K562 (cell line): Measurements from ENCODE around the gene NHS. TPM values are rescaled to one million over a fixed set of nuclear protein-coding genes. Genes with fewer than 3 reads are reported as not detected.

Experiments used
- ATAC-seq: fragments of 200-7000 bp; cut with Tn5 transposase; 3 replicates; pipeline ENCODE4 v1.9.1; 2020; ENCODE audit warnings: moderate library complexity
- BruUV-seq: library from RNA; stranded (reverse); fragments of 400-500 nt; replicated peaks from 2 replicates; lab custom pipeline; 2021; lab: Mats Ljungman, UMichigan
- CTCF ChIA-PET: fragments of 300-600 bp; formaldehyde crosslinking; extraction: SDS; loops from one replicate; lab custom pipeline; 2021; ENCODE audit warnings: low intra/inter-chr PET ratio; lab: Yijun Ruan, JAX
- POLR2A ChIA-PET: fragments of 300-600, 350-650 bp; sonication (Branson Sonifier 250); formaldehyde crosslinking; extraction: SDS; loops from one replicate; lab custom pipeline; 2021; ENCODE audit warnings: antibody characterized with exemption, inconsistent platforms; lab: Yijun Ruan, JAX
- DNase-seq, 4 experiments: peaks; one replicate each; pipeline versions ENCODE4 v3.0.0 to v3.0.0-alpha.2; 2011 to 2018; ENCODE audit warnings: low spot score in 3 of 4, mixed read lengths in 3 of 4; ENCODE audit errors: extremely low read depth in 1 of 4
- FAIRE-seq: peaks from 2 replicates; lab custom pipeline; 2011; peaks lifted over from hg19 to GRCh38; lab: Jason Lieb, UNC
- H2AFZ ChIP-seq: 2 replicates; pipeline ENCODE4 v1.6.0; 2011; ENCODE audit warnings: low read depth, low read length, control low read depth, inconsistent platforms
- H3K27ac ChIP-seq: fragments of 200-600 bp; 3 replicates; pipeline ENCODE4 v1.8.0; 2011; ENCODE audit warnings: low read depth, mild to moderate bottlenecking, control low read depth, inconsistent platforms, low read length, moderate library complexity, mixed read lengths; ENCODE audit errors: extremely low read depth
- H3K27me3 ChIP-seq, 2 experiments: fragments of 300-600 bp in 1 of 2; 2 replicates in 1 of 2; 3 replicates in 1 of 2; pipeline versions ENCODE4 v1.6.0 to v1.8.0; 2011; ENCODE audit warnings: inconsistent platforms in 2 of 2, low read length in 2 of 2, mild to moderate bottlenecking in 1 of 2, mixed read lengths in 1 of 2, moderate library complexity in 1 of 2; ENCODE audit not compliant: control insufficient read depth in 2 of 2, insufficient read depth in 2 of 2
- H3K36me3 ChIP-seq: fragments of 300-600 bp; 3 replicates; pipeline ENCODE4 v1.8.0; 2011; ENCODE audit warnings: mild to moderate bottlenecking, low read length, inconsistent platforms; ENCODE audit not compliant: control insufficient read depth, insufficient read depth
- H3K4me1 ChIP-seq, 2 experiments: fragments of 200-600 bp in 1 of 2; replicated peaks in 1 of 2; 2 replicates in 1 of 2; 3 replicates in 1 of 2; pipeline versions ENCODE4 v1.5.1 to v1.8.0; 2011; ENCODE audit warnings: inconsistent platforms in 2 of 2, low read length in 2 of 2, mild to moderate bottlenecking in 1 of 2, mixed read lengths in 1 of 2, moderate library complexity in 1 of 2; ENCODE audit not compliant: control insufficient read depth in 2 of 2, insufficient read depth in 2 of 2
- H3K4me2 ChIP-seq: 2 replicates; pipeline ENCODE4 v1.6.1; 2011; ENCODE audit warnings: low read length, control low read depth, inconsistent platforms, mixed read lengths; ENCODE audit not compliant: insufficient read depth
- H3K4me3 ChIP-seq: fragments of 200-600 bp; sonication (generic), shearing (Covaris generic); 2 replicates; pipeline ENCODE4 v1.5.1; 2016; ENCODE audit warnings: control low read depth, inconsistent platforms
- H3K79me2 ChIP-seq: fragments of 200-600 bp; 3 replicates; pipeline ENCODE4 v1.8.0; 2011; ENCODE audit warnings: low read length, inconsistent platforms; ENCODE audit not compliant: control insufficient read depth, insufficient read depth
- H3K9ac ChIP-seq, 2 experiments: 2 replicates each; pipeline versions ENCODE4 v1.6.0 to v1.6.1; 2011; ENCODE audit warnings: low read depth in 2 of 2, low read length in 2 of 2, control low read depth in 1 of 2, inconsistent platforms in 1 of 2, mild to moderate bottlenecking in 1 of 2, mixed read lengths in 1 of 2; ENCODE audit not compliant: insufficient read depth in 1 of 2
- H3K9me1 ChIP-seq: one replicate; pipeline ENCODE4 v1.6.0; 2011; ENCODE audit warnings: inconsistent platforms, mild to moderate bottlenecking, low read length, moderate library complexity; ENCODE audit not compliant: control insufficient read depth, insufficient read depth
- H3K9me3 ChIP-seq: replicated peaks from 2 replicates; pipeline ENCODE4 v1.5.1; 2011; ENCODE audit warnings: low read depth, low read length, inconsistent platforms; ENCODE audit not compliant: control insufficient read depth, insufficient read depth
- H4K20me1 ChIP-seq: replicated peaks from 2 replicates; pipeline ENCODE4 v1.6.1; 2011; ENCODE audit warnings: low read length, inconsistent platforms, mixed read lengths; ENCODE audit not compliant: control insufficient read depth, insufficient read depth
- BDP1 ChIP-seq: IDR thresholded peaks from 3 replicates; pipeline ENCODE4 v1.6.1; 2011; ENCODE audit not compliant: insufficient read length, insufficient read depth
- CEBPB ChIP-seq: fragments of 450-650 bp; IDR thresholded peaks from 2 replicates; pipeline ENCODE4 v1.6.1; 2016; ENCODE audit warnings: missing genetic modification characterization, missing compliant biosample characterization
- CTBP1 ChIP-seq: fragments of 450-650 bp; IDR thresholded peaks from 2 replicates; pipeline ENCODE4 v1.6.1; 2016; ENCODE audit warnings: borderline replicate concordance
- DNMT1 ChIP-seq: fragments of 450-650 bp; IDR thresholded peaks from 2 replicates; pipeline ENCODE4 v1.6.1; 2016; ENCODE audit warnings: antibody characterized with exemption, mild to moderate bottlenecking
- FUS ChIP-seq: fragments of 200-400 bp; formaldehyde crosslinking; optimal IDR thresholded peaks from 2 replicates; pipeline ENCODE3; 2017; ENCODE audit warnings: low read depth, low read length
- MCM5 ChIP-seq: fragments of 450-650 bp; IDR thresholded peaks from 2 replicates; pipeline ENCODE4 v1.6.1; 2016; ENCODE audit warnings: low read depth
- POLR2H ChIP-seq: IDR thresholded peaks from 2 replicates; pipeline ENCODE4 v1.6.1; 2016; ENCODE audit warnings: missing genetic modification characterization, low read depth, mild to moderate bottlenecking, control low read depth, missing compliant biosample characterization, moderate library complexity
- SMAD1 ChIP-seq: fragments of 150-350 bp; IDR thresholded peaks from 2 replicates; pipeline ENCODE4 v1.6.1; 2014; ENCODE audit warnings: low read length, low read depth; ENCODE audit not compliant: partially characterized antibody
- ZBTB26 ChIP-seq: fragments of 450-650 bp; formaldehyde crosslinking; IDR thresholded peaks from 2 replicates; pipeline ENCODE4 v1.4.0; 2022; ENCODE audit warnings: missing genetic modification characterization
- ZKSCAN8 ChIP-seq: fragments of 200-800 bp; sonication (Bioruptor generic); IDR thresholded peaks from 2 replicates; pipeline ENCODE4 v1.6.1; 2016; ENCODE audit warnings: missing genetic modification characterization, missing compliant biosample characterization
- ZNF184 ChIP-seq: sonication (generic); formaldehyde crosslinking; IDR thresholded peaks from 2 replicates; pipeline ENCODE4 v1.5.0; 2020; ENCODE audit warnings: missing genetic modification reagents
- ZNF551 ChIP-seq: fragments of 250-450 bp; sonication (Bioruptor Pico); IDR thresholded peaks from 2 replicates; pipeline ENCODE4 v1.5.0; 2021; ENCODE audit warnings: mild to moderate bottlenecking, moderate library complexity
- ZNF695 ChIP-seq: fragments of 450-650 bp; formaldehyde crosslinking; IDR thresholded peaks from 2 replicates; pipeline ENCODE4 v1.4.0; 2020; ENCODE audit warnings: mild to moderate bottlenecking, moderate library complexity
- WGBS: fragments of 100-300 bp; shearing (Covaris generic); methylation state at CpG from one replicate; pipeline ENCODE4 v1.1.6; 2016; ENCODE audit warnings: low coverage, mixed read lengths; ENCODE audit not compliant: insufficient coverage; ENCODE audit errors: missing lambda C conversion rate; 5-methylcytosine and 5-hydroxymethylcytosine counted together
- in situ Hi-C: fragments of 300-500 bp; cut with MboI; formaldehyde crosslinking; loops from 4 replicates; pipeline ENCODE4 v1.15.0; 2018; ENCODE audit warnings: inconsistent platforms, mixed read lengths
- intact Hi-C: fragments of 100-400 bp; cut with micrococcal nuclease; formaldehyde crosslinking; loops from 2 replicates; pipeline ENCODE4 v1.14.2; 2022
- polyA plus RNA-seq, 8 experiments: library from polyadenylated mRNA; depleted of rRNA in 4 of 8; stranded (reverse) in 5 of 8; unstranded in 3 of 8; fragments of >200 nt; fragmentation: Nextera tagmentation in 2 of 8; fragmentation: Illumina TruSeq in 1 of 8; extraction: Ambion mirVana in 2 of 8; extraction: Trizol in 1 of 8; gene quantifications; 2 replicates each; pipeline versions ENCODE4 v1.2.1 to v1.2.3, GENCODE V29; 2011 to 2014; ENCODE audit warnings: inconsistent platforms in 1 of 8, missing spikeins in 1 of 8
- total RNA-seq, 7 experiments: library from RNA; depleted of rRNA in 6 of 7; stranded (reverse); fragments of >200 nt in 6 of 7; fragmentation: Illumina TruSeq in 2 of 7; extraction: Trizol in 2 of 7; gene quantifications; 2 replicates each; pipeline versions ENCODE4 v1.2.1 to v1.2.3, GENCODE V29; 2011 to 2021; ENCODE audit warnings: low replicate concordance in 1 of 7

The NHS gene
- total and polyA plus RNA-seq, 9 of the 15 experiments (the other 6 are each of a cell fraction or from before 2014, with no cell fraction given), result 0.02 TPM; not detected in 8

DNA sequence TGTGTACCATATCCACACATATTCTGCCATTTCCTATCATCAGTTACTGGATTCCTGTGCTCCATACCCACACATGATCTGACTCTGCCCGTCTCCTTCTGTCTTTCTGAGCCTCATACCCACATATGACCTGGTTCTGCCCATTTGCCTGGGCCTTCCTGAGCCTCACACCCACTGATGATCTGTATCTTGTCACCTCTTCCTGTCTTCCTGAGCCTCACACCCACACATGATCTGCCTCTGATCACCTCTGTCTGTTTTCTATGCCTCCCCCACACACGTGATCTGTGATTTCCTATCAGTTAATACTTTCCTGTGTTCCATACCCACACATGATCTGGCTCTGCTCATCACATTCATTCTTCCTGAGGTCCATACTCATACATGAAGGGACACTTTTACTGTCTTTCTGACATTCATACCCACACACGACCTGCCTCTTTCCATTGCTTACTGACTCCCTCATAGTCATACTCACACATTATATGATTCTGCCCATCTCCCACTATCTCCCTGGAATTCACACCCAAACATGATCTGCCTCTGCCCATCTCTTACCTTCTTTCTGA is 394.8 kb downstream of the NHS start:
- no TSS peak for BruUV-seq
- FAIRE-seq, result no peak
- no peaks in the 10 kb centered on the region for H3K36me3 ChIP-seq
- no peaks in the 10 kb centered on the region for H3K27me3 ChIP-seq
- WGBS, result 0% methylated on average over 3 of the region's 3 CpGs
- H3K79me2 ChIP-seq, result no peaks in the 10 kb centered on the region
- no peaks in the 10 kb centered on the region; the same call in 1 of the 2 replicates for H4K20me1 ChIP-seq
- DNase-seq, result no peak
- no peak overlapping the region for H3K4me2 ChIP-seq
- H3K9me3 ChIP-seq, result no peaks in the 10 kb centered on the region
- CTCF ChIA-PET, result no interaction called here
- TF ChIP-seq SMAD1 (no peak), ZNF184 (no peak), BDP1 (no peak), POLR2H (tag) (no peak), ZBTB26 (CRISPR knock-in tag) (no peak), ZKSCAN8 (no peak), CEBPB (tag) (no peak), CTBP1 (no peak), DNMT1 (no peak), ZNF551 (CRISPR knock-in tag) (no peak), MCM5 (no peak), FUS (no peak), ZNF695 (CRISPR knock-in tag) (no peak)
- no peak for ATAC-seq
- in situ Hi-C loops (no loop called here), intact Hi-C loops (no loop called here)
- no peak overlapping the region for H3K9ac ChIP-seq
- no peak overlapping the region for H2AFZ ChIP-seq
- H3K4me1 ChIP-seq, result no peaks in the 10 kb centered on the region
- H3K9me1 ChIP-seq, result no peaks in the 10 kb centered on the region
- POLR2A ChIA-PET, result no interaction called here
- H3K4me3 ChIP-seq, result no peak overlapping the region
- H3K27ac ChIP-seq, result no peak overlapping the region
